Measurements from ENCODE around the gene HECTD1. TPM values are rescaled to one million over a fixed set of nuclear protein-coding genes. Genes with fewer than 3 reads are reported as not detected.
A peak's percentile ranks its signal among the peaks of the same experiment; 100 is the strongest.

Gene HECTD1
- total and polyA plus RNA-seq, 9 of the 15 experiments (the other 6 are each of a cell fraction or from before 2014, with no cell fraction given): 27.9 to 111 (median 78.1) TPM

DNA sequence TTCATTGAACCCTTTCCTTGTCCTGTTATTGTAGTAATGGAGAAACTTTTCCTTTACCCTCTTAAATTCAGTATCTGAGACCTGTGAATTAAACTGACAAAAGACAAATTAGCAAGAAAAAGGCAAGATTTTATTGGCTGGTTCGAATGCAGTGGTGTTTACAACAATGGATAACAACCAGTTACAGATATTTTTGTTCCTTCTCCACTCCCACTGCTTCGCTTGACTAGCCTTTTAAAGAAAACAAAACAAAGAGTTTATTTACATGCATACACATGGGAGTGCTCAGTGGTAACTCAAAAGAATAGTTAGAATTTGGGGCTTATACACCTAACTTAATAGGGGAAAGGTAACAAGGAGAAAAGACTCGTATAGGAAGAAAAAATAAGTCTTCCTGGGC is 37.0 kb upstream of the HECTD1 start (continued):
- TF ChIP-seq, protein P1, sequence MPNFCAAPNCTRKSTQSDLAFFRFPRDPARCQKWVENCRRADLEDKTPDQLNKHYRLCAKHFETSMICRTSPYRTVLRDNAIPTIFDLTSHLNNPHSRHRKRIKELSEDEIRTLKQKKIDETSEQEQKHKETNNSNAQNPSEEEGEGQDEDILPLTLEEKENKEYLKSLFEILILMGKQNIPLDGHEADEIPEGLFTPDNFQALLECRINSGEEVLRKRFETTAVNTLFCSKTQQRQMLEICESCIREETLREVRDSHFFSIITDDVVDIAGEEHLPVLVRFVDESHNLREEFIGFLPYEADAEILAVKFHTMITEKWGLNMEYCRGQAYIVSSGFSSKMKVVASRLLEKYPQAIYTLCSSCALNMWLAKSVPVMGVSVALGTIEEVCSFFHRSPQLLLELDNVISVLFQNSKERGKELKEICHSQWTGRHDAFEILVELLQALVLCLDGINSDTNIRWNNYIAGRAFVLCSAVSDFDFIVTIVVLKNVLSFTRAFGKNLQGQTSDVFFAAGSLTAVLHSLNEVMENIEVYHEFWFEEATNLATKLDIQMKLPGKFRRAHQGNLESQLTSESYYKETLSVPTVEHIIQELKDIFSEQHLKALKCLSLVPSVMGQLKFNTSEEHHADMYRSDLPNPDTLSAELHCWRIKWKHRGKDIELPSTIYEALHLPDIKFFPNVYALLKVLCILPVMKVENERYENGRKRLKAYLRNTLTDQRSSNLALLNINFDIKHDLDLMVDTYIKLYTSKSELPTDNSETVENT (CRISPR knock-in tag; IDR thresholded peaks at IDR 0.05): no peak

DNA sequence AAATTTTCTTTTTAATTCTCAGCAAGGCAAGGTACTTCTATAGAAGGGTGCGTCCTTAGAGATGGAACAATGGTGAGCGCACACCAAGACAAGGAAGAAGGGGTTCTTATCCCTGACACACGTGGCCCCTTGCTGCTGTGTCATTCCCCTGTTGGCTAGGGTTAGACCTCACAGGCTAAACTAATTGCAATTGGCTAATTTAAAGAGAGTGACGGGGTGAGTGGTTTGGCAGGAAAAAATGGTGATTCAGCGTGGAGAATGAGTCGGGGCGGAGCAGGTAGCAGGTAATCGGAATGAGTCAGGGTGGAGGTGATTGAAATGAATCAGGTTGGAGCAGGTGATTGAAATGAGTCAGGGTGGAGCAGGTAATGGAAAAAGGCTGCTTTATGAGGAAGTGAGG is 36.3 kb upstream of the HECTD1 start:
- no peaks in the 10 kb centered on the region for H3K79me2 ChIP-seq (ENCODE audit: control insufficient read depth, insufficient read depth, low read length)
- no peaks in the 10 kb centered on the region for H3K27me3 ChIP-seq (ENCODE audit: control insufficient read depth in 2 of 2, insufficient read depth in 2 of 2, low read length in 2 of 2)
- no peaks in the 10 kb centered on the region for H3K9me1 ChIP-seq (ENCODE audit: control insufficient read depth, insufficient read depth, low read length)
- ATAC-seq (peak; percentile 66), DNase-seq (ENCODE audit: extremely low read depth in 1 of 4, low spot score in 3 of 4) (peak in 1 of 4 experiments; percentile 70), FAIRE-seq (peak; percentile 89)
- no TSS peak for BruUV-seq (replicated peaks)
- H2AFZ ChIP-seq (ENCODE audit: low read depth, low read length): peak overlapping the region; percentile 86
- POLR2A ChIA-PET: no interaction called here
- intact Hi-C loops (cut with micrococcal nuclease): loop anchor here (5.0 kb wide), 1 partner anchor 37 kb away; the partner anchor contains the start of gene HECTD1
- H3K36me3 ChIP-seq (ENCODE audit: control insufficient read depth, insufficient read depth, low read length): no peaks in the 10 kb centered on the region
- peak overlapping the region; percentile 64; the same call in 2 of the 3 replicates for H3K27ac ChIP-seq (ENCODE audit: extremely low read depth, low read depth, low read length)
- H3K9me3 ChIP-seq (replicated peaks; ENCODE audit: control insufficient read depth, insufficient read depth, low read depth, low read length): no peaks in the 10 kb centered on the region
- WGBS (ENCODE audit: insufficient coverage, low coverage, missing lambda C conversion rate): 16% methylated on average over 8 of the region's 8 CpGs
- CTCF ChIA-PET (ENCODE audit: low intra/inter-chr PET ratio): no interaction called here
- no peak overlapping the region for H3K4me2 ChIP-seq (ENCODE audit: insufficient read depth, low read length)
- peaks cover 0 to 34% of the 10 kb centered on the region in 2 experiments; a peak in 3 of 5 replicates for H3K4me1 ChIP-seq (replicated peaks in 1 of 2; ENCODE audit: control insufficient read depth in 2 of 2, insufficient read depth in 2 of 2, low read length in 2 of 2)
- in situ Hi-C loops (cut with MboI): no loop called here
- H3K4me3 ChIP-seq: no peak overlapping the region
- peak overlapping the region in 1 of 2 experiments; percentile 45; a peak in 1 of 4 replicates for H3K9ac ChIP-seq (ENCODE audit: insufficient read depth in 1 of 2, low read depth in 2 of 2, low read length in 2 of 2)
- H4K20me1 ChIP-seq (replicated peaks; ENCODE audit: control insufficient read depth, insufficient read depth, low read length): no peaks in the 10 kb centered on the region
- TF ChIP-seq, protein P2, sequence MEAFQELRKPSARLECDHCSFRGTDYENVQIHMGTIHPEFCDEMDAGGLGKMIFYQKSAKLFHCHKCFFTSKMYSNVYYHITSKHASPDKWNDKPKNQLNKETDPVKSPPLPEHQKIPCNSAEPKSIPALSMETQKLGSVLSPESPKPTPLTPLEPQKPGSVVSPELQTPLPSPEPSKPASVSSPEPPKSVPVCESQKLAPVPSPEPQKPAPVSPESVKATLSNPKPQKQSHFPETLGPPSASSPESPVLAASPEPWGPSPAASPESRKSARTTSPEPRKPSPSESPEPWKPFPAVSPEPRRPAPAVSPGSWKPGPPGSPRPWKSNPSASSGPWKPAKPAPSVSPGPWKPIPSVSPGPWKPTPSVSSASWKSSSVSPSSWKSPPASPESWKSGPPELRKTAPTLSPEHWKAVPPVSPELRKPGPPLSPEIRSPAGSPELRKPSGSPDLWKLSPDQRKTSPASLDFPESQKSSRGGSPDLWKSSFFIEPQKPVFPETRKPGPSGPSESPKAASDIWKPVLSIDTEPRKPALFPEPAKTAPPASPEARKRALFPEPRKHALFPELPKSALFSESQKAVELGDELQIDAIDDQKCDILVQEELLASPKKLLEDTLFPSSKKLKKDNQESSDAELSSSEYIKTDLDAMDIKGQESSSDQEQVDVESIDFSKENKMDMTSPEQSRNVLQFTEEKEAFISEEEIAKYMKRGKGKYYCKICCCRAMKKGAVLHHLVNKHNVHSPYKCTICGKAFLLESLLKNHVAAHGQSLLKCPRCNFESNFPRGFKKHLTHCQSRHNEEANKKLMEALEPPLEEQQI (IDR thresholded peaks at IDR 0.05): peak; percentile 59
- TF ChIP-seq HDAC1 (IDR thresholded peaks at IDR 0.05) (peak in 1 of 2 experiments; percentile 29; a peak in 1 of 4 replicates), EP300 (IDR thresholded peaks at IDR 0.05; ENCODE audit: low read length) (peak; percentile 14; the same call in 1 of the 2 replicates), NFIC (IDR thresholded peaks at IDR 0.05) (0 out of 2 replicates have a peak, but pooled peaks have one; percentile 13), ZEB2 (IDR thresholded peaks at IDR 0.05) (peak; percentile 94), ARID2 (IDR thresholded peaks at IDR 0.05) (no peak)
- TF ChIP-seq, protein P3, sequence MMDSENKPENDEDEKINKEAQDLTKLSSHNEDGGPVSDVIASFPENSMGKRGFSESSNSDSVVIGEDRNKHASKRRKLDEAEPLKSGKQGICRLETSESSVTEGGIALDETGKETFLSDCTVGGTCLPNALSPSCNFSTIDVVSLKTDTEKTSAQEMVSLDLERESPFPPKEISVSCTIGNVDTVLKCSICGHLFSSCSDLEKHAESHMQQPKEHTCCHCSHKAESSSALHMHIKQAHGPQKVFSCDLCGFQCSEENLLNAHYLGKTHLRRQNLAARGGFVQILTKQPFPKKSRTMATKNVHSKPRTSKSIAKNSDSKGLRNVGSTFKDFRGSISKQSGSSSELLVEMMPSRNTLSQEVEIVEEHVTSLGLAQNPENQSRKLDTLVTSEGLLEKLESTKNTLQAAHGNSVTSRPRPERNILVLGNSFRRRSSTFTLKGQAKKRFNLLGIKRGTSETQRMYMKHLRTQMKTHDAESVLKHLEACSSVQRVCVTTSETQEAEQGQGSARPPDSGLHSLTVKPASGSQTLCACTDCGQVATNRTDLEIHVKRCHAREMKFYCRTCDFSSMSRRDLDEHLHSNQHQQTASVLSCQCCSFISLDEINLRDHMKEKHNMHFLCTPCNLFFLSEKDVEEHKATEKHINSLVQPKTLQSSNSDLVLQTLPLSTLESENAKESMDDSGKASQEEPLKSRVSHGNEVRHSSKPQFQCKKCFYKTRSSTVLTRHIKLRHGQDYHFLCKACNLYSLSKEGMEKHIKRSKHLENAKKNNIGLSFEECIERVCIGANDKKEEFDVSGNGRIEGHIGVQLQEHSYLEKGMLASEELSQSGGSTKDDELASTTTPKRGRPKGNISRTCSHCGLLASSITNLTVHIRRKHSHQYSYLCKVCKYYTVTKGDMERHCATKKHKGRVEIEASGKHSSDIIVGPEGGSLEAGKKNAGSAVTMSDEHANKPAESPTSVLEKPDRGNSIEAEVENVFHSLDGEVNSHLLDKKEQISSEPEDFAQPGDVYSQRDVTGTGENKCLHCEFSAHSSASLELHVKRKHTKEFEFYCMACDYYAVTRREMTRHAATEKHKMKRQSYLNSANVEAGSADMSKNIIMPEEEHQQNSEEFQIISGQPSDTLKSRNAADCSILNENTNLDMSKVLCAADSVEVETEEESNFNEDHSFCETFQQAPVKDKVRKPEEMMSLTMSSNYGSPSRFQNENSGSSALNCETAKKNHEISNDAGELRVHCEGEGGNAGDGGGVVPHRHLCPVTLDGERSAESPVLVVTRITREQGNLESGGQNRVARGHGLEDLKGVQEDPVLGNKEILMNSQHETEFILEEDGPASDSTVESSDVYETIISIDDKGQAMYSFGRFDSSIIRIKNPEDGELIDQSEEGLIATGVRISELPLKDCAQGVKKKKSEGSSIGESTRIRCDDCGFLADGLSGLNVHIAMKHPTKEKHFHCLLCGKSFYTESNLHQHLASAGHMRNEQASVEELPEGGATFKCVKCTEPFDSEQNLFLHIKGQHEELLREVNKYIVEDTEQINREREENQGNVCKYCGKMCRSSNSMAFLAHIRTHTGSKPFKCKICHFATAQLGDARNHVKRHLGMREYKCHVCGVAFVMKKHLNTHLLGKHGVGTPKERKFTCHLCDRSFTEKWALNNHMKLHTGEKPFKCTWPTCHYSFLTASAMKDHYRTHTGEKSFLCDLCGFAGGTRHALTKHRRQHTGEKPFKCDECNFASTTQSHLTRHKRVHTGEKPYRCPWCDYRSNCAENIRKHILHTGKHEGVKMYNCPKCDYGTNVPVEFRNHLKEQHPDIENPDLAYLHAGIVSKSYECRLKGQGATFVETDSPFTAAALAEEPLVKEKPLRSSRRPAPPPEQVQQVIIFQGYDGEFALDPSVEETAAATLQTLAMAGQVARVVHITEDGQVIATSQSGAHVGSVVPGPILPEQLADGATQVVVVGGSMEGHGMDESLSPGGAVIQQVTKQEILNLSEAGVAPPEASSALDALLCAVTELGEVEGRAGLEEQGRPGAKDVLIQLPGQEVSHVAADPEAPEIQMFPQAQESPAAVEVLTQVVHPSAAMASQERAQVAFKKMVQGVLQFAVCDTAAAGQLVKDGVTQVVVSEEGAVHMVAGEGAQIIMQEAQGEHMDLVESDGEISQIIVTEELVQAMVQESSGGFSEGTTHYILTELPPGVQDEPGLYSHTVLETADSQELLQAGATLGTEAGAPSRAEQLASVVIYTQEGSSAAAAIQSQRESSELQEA (IDR thresholded peaks at IDR 0.05; ENCODE audit: low read depth): no peak

Data from K562 (cell line).